BLaER1 treated with 17β-estradiol and CSF1 and Interleukin-3, amounts not matched to agents 10 nM and 100 nM (cell line): ENCODE results near the gene LRRC4.

Experiments used
- H3K27ac ChIP-seq, 11 experiments: shearing (Covaris generic); formaldehyde crosslinking; 2 replicates each; pipeline ENCODE4 v1.8.1; 2022
- H3K27me3 ChIP-seq, 11 experiments: shearing (Covaris generic); formaldehyde crosslinking; 2 replicates each; pipeline ENCODE4 v1.8.1; 2022
- H3K36me3 ChIP-seq, 11 experiments: shearing (Covaris generic); formaldehyde crosslinking; 2 replicates each; pipeline ENCODE4 v1.8.1; 2022
- H3K4me1 ChIP-seq, 10 experiments: shearing (Covaris generic); formaldehyde crosslinking; 2 replicates each; pipeline ENCODE4 v1.8.1; 2022
- H3K4me2 ChIP-seq, 11 experiments: shearing (Covaris generic); formaldehyde crosslinking; 2 replicates each; pipeline ENCODE4 v1.8.1; 2022
- H3K4me3 ChIP-seq, 10 experiments: shearing (Covaris generic); formaldehyde crosslinking; 2 replicates each; pipeline ENCODE4 v1.8.1; 2022
- H3K9ac ChIP-seq, 11 experiments: shearing (Covaris generic); formaldehyde crosslinking; 2 replicates each; pipeline ENCODE4 v1.8.1; 2022
- H3K9me3 ChIP-seq, 11 experiments: shearing (Covaris generic); formaldehyde crosslinking; replicated peaks in 1 of 11; 2 replicates each; pipeline ENCODE4 v1.8.1; 2022
- H4K20me1 ChIP-seq, 11 experiments: shearing (Covaris generic); formaldehyde crosslinking; 2 replicates each; pipeline ENCODE4 v1.8.1; 2022
- Cebpa-rat ChIP-seq, 11 experiments: shearing (Covaris generic); IDR thresholded peaks; 2 replicates each; pipeline ENCODE4 v1.8.1; 2022

Gene LRRC4

GRCh38 chr7:127997226-127997922, 33.9 kb downstream of the LRRC4 start:
- no peak overlapping the region for H3K4me3 ChIP-seq
- H3K4me1 ChIP-seq: peaks cover under 1 to 36% (median 13%) of the 10 kb centered on the region in 10 experiments; a peak in 13 of 20 replicates
- peaks cover 0 to 67% (median 18%) of the 10 kb centered on the region in 11 experiments; a peak in 15 of 22 replicates for H4K20me1 ChIP-seq
- H3K27ac ChIP-seq: no peak overlapping the region
- H3K4me2 ChIP-seq: no peak overlapping the region
- no peak overlapping the region for H3K9ac ChIP-seq
- TF ChIP-seq Cebpa-rat (IDR thresholded peaks at IDR 0.05): no peak
- peaks cover 57 to 100% (median 95%) of the 10 kb centered on the region in 11 experiments for H3K36me3 ChIP-seq
- H3K27me3 ChIP-seq: no peaks in the 10 kb centered on the region
- H3K9me3 ChIP-seq: no peaks in the 10 kb centered on the region

GRCh38 chr7:127996253-127997071, 34.8 kb downstream of the LRRC4 start:
- Histone ChIP-seq H3K4me1 (peaks cover 0 to 28% (median 13%) of the 10 kb centered on the region in 10 experiments; a peak in 11 of 20 replicates), H3K9me3 (no peaks in the 10 kb centered on the region), H3K27me3 (no peaks in the 10 kb centered on the region), H3K27ac (no peak overlapping the region), H3K4me2 (no peak overlapping the region), H3K4me3 (no peak overlapping the region), H3K9ac (no peak overlapping the region), H3K36me3 (peaks cover 66 to 100% (median 95%) of the 10 kb centered on the region in 11 experiments), H4K20me1 (peaks cover 0 to 62% (median 18%) of the 10 kb centered on the region in 11 experiments; a peak in 15 of 22 replicates)
- no peak for TF ChIP-seq Cebpa-rat (IDR thresholded peaks at IDR 0.05)

- TF ChIP-seq Cebpa-rat (IDR thresholded peaks at IDR 0.05): no peak
- Histone ChIP-seq H3K4me2 (no peak overlapping the region), H3K36me3 (peaks cover 72 to 100% (median 95%) of the 10 kb centered on the region in 11 experiments)
These were observed 35.4 kb downstream of the LRRC4 start for GRCh38 chr7:127995881-127996215.

GRCh38 chr7:127995156-127995880, 35.9 kb downstream of the LRRC4 start:
- Histone ChIP-seq H3K27me3 (no peaks in the 10 kb centered on the region), H3K9me3 (no peaks in the 10 kb centered on the region), H4K20me1 (peaks cover 0 to 65% (median 18%) of the 10 kb centered on the region in 11 experiments; a peak in 15 of 22 replicates), H3K9ac (no peak overlapping the region), H3K4me2 (no peak overlapping the region), H3K4me1 (peaks cover 0 to 22% (median 7%) of the 10 kb centered on the region in 10 experiments; a peak in 9 of 20 replicates), H3K27ac (no peak overlapping the region), H3K4me3 (no peak overlapping the region), H3K36me3 (peaks cover 77 to 100% (median 95%) of the 10 kb centered on the region in 11 experiments)
- TF ChIP-seq Cebpa-rat (IDR thresholded peaks at IDR 0.05): no peak

More at GRCh38 chr7:127995881-127996215, 35.4 kb downstream of the LRRC4 start:
- Histone ChIP-seq H3K9ac (no peak overlapping the region), H4K20me1 (peaks cover 0 to 65% (median 18%) of the 10 kb centered on the region in 11 experiments; a peak in 15 of 22 replicates), H3K9me3 (no peaks in the 10 kb centered on the region), H3K27me3 (no peaks in the 10 kb centered on the region), H3K4me3 (no peak overlapping the region), H3K27ac (no peak overlapping the region), H3K4me1 (peaks cover 0 to 27% (median 11%) of the 10 kb centered on the region in 10 experiments; a peak in 11 of 20 replicates)

GRCh38 chr7:127993987-127994386, 37.2 kb downstream of the LRRC4 start:
- Histone ChIP-seq H3K36me3 (peaks cover 73 to 100% (median 90%) of the 10 kb centered on the region in 11 experiments), H3K4me1 (peaks cover 0 to 10% (median 2%) of the 10 kb centered on the region in 10 experiments; a peak in 3 of 20 replicates), H3K9ac (no peak overlapping the region), H3K9me3 (no peaks in the 10 kb centered on the region), H3K27ac (no peak overlapping the region), H3K4me3 (no peak overlapping the region), H3K4me2 (no peak overlapping the region), H4K20me1 (peaks cover 0 to 61% (median 18%) of the 10 kb centered on the region in 11 experiments; a peak in 14 of 22 replicates), H3K27me3 (no peaks in the 10 kb centered on the region)
- TF ChIP-seq Cebpa-rat (IDR thresholded peaks at IDR 0.05): no peak

GRCh38 chr7:127993317-127993716, 37.9 kb downstream of the LRRC4 start:
- Histone ChIP-seq H3K9me3 (no peaks in the 10 kb centered on the region), H3K27me3 (no peaks in the 10 kb centered on the region), H4K20me1 (peaks cover 0 to 54% (median 19%) of the 10 kb centered on the region in 11 experiments; a peak in 13 of 22 replicates), H3K4me2 (no peak overlapping the region), H3K36me3 (peaks cover 66 to 100% (median 84%) of the 10 kb centered on the region in 11 experiments), H3K4me1 (peaks cover 0 to 12% (median 0%) of the 10 kb centered on the region in 10 experiments; a peak in 3 of 20 replicates), H3K9ac (no peak overlapping the region), H3K4me3 (no peak overlapping the region), H3K27ac (no peak overlapping the region)
- TF ChIP-seq Cebpa-rat (IDR thresholded peaks at IDR 0.05): no peak

- H3K36me3 ChIP-seq: peaks cover 41 to 99% (median 67%) of the 10 kb centered on the region in 11 experiments
- H3K4me1 ChIP-seq: 0 out of 20 replicates have a peak, but pooled peaks cover 0 to 4% (median 0%) of the 10 kb centered on the region in 10 experiments
- no peak overlapping the region for H3K27ac ChIP-seq
- no peak for TF ChIP-seq Cebpa-rat (IDR thresholded peaks at IDR 0.05)
- H4K20me1 ChIP-seq: peaks cover 0 to 39% (median 11%) of the 10 kb centered on the region in 11 experiments; a peak in 11 of 22 replicates
- H3K4me2 ChIP-seq: no peak overlapping the region
- no peak overlapping the region for H3K9ac ChIP-seq
- no peaks in the 10 kb centered on the region for H3K27me3 ChIP-seq
- no peaks in the 10 kb centered on the region for H3K9me3 ChIP-seq
- no peak overlapping the region for H3K4me3 ChIP-seq
These were observed 42.5 kb downstream of the LRRC4 start for GRCh38 chr7:127988751-127989150.

- Histone ChIP-seq H3K4me2 (no peak overlapping the region), H3K36me3 (peaks cover 26 to 96% (median 59%) of the 10 kb centered on the region in 11 experiments), H3K4me1 (peaks cover 0 to 7% (median 0%) of the 10 kb centered on the region in 10 experiments; a peak in 4 of 20 replicates), H3K9ac (no peak overlapping the region), H3K27me3 (no peaks in the 10 kb centered on the region), H3K4me3 (no peak overlapping the region), H3K9me3 (peaks cover 0 to under 1% (median 0%) of the 10 kb centered on the region in 11 experiments; a peak in 1 of 22 replicates), H4K20me1 (peaks cover 0 to 41% (median 8%) of the 10 kb centered on the region in 11 experiments; a peak in 10 of 22 replicates), H3K27ac (no peak overlapping the region)
- TF ChIP-seq Cebpa-rat (IDR thresholded peaks at IDR 0.05): peak in 1 of 11 experiments; percentile 46; a peak in 2 of 22 replicates
These were observed 44.4 kb downstream of the LRRC4 start for GRCh38 chr7:127986581-127987521.
